H1 (cell line): ENCODE data around the gene APOBEC3C. TPM values are rescaled to one million over a fixed set of nuclear protein-coding genes. Genes with fewer than 3 reads are reported as not detected.

Experiments used
- ASH2L ChIP-seq: fragments of 200-600, 300-600 bp; sonication (generic); IDR thresholded peaks from one replicate; pipeline ENCODE4 v1.7.1; 2017; ENCODE audit warnings: low read length
- KDM5A ChIP-seq: fragments of 200-600 bp; IDR thresholded peaks from 2 replicates; pipeline ENCODE4 v1.7.1; 2012; ENCODE audit warnings: mild to moderate bottlenecking, low read length, inconsistent platforms, mixed read lengths
- RFX5 ChIP-seq: IDR thresholded peaks from 2 replicates; pipeline ENCODE4 v1.6.1; 2011; ENCODE audit warnings: low read depth, low read length, improper control_type of control experiment, borderline replicate concordance
- SIX5 ChIP-seq: IDR thresholded peaks from 2 replicates; pipeline ENCODE4 v1.6.1; 2011; ENCODE audit warnings: mild to moderate bottlenecking, low read depth, low read length
- TBP ChIP-seq: IDR thresholded peaks from 2 replicates; pipeline ENCODE4 v1.6.1; 2011; ENCODE audit warnings: low read depth, low read length, improper control_type of control experiment
- TEAD4 ChIP-seq: IDR thresholded peaks from 2 replicates; pipeline ENCODE4 v1.6.1; 2012; ENCODE audit warnings: low read depth, low read length, inconsistent platforms, mixed read lengths
- polyA plus RNA-seq, 7 experiments: library from polyadenylated mRNA; depleted of rRNA in 3 of 7; stranded (reverse) in 5 of 7; unstranded in 2 of 7; fragments of >200 nt in 5 of 7; fragments of 200-250 nt in 2 of 7; gene quantifications; 1 replicate in 5 of 7; 2 replicates in 1 of 7; 4 replicates in 1 of 7; pipeline versions ENCODE4 v1.2.1 to v1.2.3, GENCODE V29; 2011 to 2013; ENCODE audit warnings: missing spikeins in 2 of 7, mixed read lengths in 2 of 7
- total RNA-seq: library from RNA; stranded (reverse); fragmentation: NEBNext Ultra II Directional; extraction: Animal tissue kit (Norgen Biotek cat#: 25700); gene quantifications from 2 replicates; pipeline ENCODE4 v1.2.1, GENCODE V29; 2021

Gene APOBEC3C
- total and polyA plus RNA-seq, 2 of the 8 experiments (the other 6 are each of a cell fraction or from before 2014, with no cell fraction given), result 20.3 to 23.3 TPM

DNA sequence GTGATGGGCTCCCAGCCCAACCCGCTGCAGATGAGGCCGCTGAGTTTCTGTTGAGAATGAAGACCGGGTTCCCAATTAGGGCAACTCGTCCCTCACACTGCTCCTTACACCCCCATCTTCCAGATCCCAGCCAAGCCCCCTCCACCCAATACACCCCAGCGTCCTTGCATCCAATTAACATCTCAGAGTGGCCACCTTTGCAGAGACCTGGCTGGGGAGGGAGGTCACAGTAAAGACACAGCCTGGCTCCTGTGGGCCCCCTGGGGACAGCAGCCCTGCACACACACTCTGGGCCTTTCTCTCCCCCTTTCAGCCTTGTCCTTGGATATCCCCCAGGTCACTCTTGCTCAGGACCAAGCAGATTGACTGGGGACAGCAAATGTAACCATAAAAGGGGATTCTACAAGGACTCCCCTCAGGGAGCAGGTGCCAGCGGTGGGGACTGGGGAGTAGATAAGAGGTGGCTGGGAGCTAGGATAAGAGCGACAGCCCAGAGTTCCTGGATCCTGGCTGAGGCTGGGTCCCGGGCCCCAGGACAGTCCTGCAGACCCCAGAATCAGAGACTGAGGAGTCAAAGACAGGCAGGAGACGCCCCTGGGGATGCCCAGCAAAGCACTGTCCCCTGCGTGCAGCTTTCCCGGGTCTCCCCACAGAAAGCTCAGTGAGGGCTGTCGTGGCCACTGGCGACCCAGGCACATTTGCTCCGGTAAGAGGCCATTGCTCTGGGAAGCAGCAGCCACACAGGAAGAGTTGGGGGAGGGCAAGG is 48.3 kb upstream of the APOBEC3C start (continued):
- no peak for TF ChIP-seq KDM5A
- no peak for TF ChIP-seq TBP
- TF ChIP-seq TEAD4, result no peak
- no peak for TF ChIP-seq SIX5
- TF ChIP-seq RFX5, result no peak
- TF ChIP-seq ASH2L, result no peak
